Loucy (cell line): Measurements from ENCODE around the gene MMP12.

ENCODE experiments used
- H2AFZ ChIP-seq: fragments of 200-600 bp; sonication (generic); 2 replicates; pipeline ENCODE4 v1.6.0; 2016; ENCODE audit warnings: antibody characterized with exemption, mild to moderate bottlenecking, low read length, moderate library complexity
- H3F3A ChIP-seq: fragments of 200-600 bp; 2 replicates; pipeline ENCODE4 v1.6.0; 2016; ENCODE audit warnings: antibody characterized with exemption, low read depth, mild to moderate bottlenecking
- H3K27me3 ChIP-seq: fragments of 200-600 bp; sonication (generic); 2 replicates; pipeline ENCODE4 v1.6.1; 2014; ENCODE audit warnings: low read length, mild to moderate bottlenecking; ENCODE audit not compliant: insufficient read depth, poor library complexity, severe bottlenecking
- H3K36me3 ChIP-seq: fragments of 200-600 bp; sonication (generic); 2 replicates; pipeline ENCODE4 v1.6.1; 2016; ENCODE audit warnings: low read length; ENCODE audit not compliant: insufficient read depth
- H3K4me1 ChIP-seq: fragments of 200-600 bp; sonication (generic); 2 replicates; pipeline ENCODE4 v1.5.1; 2014; ENCODE audit warnings: low read length, mild to moderate bottlenecking; ENCODE audit not compliant: insufficient read depth, poor library complexity, severe bottlenecking
- H3K4me2 ChIP-seq: fragments of 200-600 bp; sonication (generic); 2 replicates; pipeline ENCODE4 v1.6.0; 2014; ENCODE audit warnings: antibody characterized with exemption, low read length, low read depth, mild to moderate bottlenecking; ENCODE audit not compliant: poor library complexity, severe bottlenecking
- H3K4me3 ChIP-seq: fragments of 200-600 bp; sonication (generic); 2 replicates; pipeline ENCODE4 v1.5.1; 2014; ENCODE audit warnings: low read length, mild to moderate bottlenecking, mixed read lengths; ENCODE audit not compliant: poor library complexity, severe bottlenecking
- H3K79me2 ChIP-seq: fragments of 200-600 bp; sonication (generic); 2 replicates; pipeline ENCODE4 v1.6.1; 2014; ENCODE audit warnings: low read length; ENCODE audit not compliant: insufficient read depth
- H3K9ac ChIP-seq: fragments of 200-600 bp; sonication (generic); 2 replicates; pipeline ENCODE4 v1.6.0; 2014; ENCODE audit warnings: mild to moderate bottlenecking, low read depth, low read length, moderate library complexity; ENCODE audit not compliant: poor library complexity, severe bottlenecking
- H3K9me2 ChIP-seq: fragments of 200-600 bp; sonication (generic); replicated peaks from 2 replicates; pipeline ENCODE4 v1.6.1; 2016; ENCODE audit warnings: low read depth, low read length, mixed read lengths
- H3K9me3 ChIP-seq: fragments of 200-600 bp; sonication (generic); 2 replicates; pipeline ENCODE4 v1.6.1; 2014; ENCODE audit warnings: mild to moderate bottlenecking, antibody characterized with exemption, low read length, low read depth; ENCODE audit not compliant: insufficient read depth
- H4K20me1 ChIP-seq: fragments of 200-600 bp; sonication (generic); 2 replicates; pipeline ENCODE4 v1.6.0; 2014; ENCODE audit warnings: antibody characterized with exemption, low read length, mild to moderate bottlenecking; ENCODE audit not compliant: insufficient read depth, poor library complexity, severe bottlenecking
- EZH2phosphoT487 ChIP-seq: fragments of 200-600 bp; IDR thresholded peaks from 2 replicates; pipeline ENCODE4 v1.6.1; 2018; ENCODE audit warnings: antibody characterized with exemption, mild to moderate bottlenecking, moderate library complexity, borderline replicate concordance
- TF ChIP-seq, protein P1 (sequence below): fragments of 200-600 bp; sonication (generic); conservative IDR thresholded peaks from 2 replicates; pipeline ENCODE4 v1.5.1; 2014; ENCODE audit warnings: mild to moderate bottlenecking, antibody characterized with exemption, low read length

Gene MMP12

DNA sequence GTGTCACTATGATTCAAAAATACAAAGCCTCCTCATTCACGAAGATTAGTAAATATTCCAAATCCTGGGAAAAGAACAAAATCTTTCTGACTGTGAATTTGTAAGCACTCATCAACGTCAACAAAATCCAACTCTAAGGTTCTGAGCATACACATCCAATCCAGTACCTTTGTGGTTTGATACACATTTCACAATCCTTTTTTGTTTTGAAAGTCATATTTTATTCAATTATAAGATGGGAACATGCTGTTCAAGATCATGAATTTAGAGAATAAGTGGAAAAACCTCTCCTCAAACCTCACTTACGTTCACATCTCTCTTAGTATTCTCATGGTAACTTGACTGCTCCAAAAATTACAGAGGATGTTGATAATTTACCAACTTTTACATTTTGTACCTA lies 21.7 kb downstream of the MMP12 start:
- Histone ChIP-seq H4K20me1 (no peaks in the 10 kb centered on the region), H3K9me2 (0 out of 2 replicates have a peak, but pooled peaks cover 3% of the 10 kb centered on the region), H3K4me3 (no peak overlapping the region), H2AFZ (no peak overlapping the region), H3K9me3 (no peaks in the 10 kb centered on the region), H3K4me2 (no peak overlapping the region), H3K9ac (no peak overlapping the region), H3K79me2 (no peaks in the 10 kb centered on the region), H3F3A (no peaks in the 10 kb centered on the region), H3K27me3 (no peaks in the 10 kb centered on the region), H3K36me3 (no peaks in the 10 kb centered on the region), H3K4me1 (no peaks in the 10 kb centered on the region)
- TF ChIP-seq, protein P1, sequence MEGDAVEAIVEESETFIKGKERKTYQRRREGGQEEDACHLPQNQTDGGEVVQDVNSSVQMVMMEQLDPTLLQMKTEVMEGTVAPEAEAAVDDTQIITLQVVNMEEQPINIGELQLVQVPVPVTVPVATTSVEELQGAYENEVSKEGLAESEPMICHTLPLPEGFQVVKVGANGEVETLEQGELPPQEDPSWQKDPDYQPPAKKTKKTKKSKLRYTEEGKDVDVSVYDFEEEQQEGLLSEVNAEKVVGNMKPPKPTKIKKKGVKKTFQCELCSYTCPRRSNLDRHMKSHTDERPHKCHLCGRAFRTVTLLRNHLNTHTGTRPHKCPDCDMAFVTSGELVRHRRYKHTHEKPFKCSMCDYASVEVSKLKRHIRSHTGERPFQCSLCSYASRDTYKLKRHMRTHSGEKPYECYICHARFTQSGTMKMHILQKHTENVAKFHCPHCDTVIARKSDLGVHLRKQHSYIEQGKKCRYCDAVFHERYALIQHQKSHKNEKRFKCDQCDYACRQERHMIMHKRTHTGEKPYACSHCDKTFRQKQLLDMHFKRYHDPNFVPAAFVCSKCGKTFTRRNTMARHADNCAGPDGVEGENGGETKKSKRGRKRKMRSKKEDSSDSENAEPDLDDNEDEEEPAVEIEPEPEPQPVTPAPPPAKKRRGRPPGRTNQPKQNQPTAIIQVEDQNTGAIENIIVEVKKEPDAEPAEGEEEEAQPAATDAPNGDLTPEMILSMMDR = no peak
- TF ChIP-seq EZH2phosphoT487 = no peak

DNA sequence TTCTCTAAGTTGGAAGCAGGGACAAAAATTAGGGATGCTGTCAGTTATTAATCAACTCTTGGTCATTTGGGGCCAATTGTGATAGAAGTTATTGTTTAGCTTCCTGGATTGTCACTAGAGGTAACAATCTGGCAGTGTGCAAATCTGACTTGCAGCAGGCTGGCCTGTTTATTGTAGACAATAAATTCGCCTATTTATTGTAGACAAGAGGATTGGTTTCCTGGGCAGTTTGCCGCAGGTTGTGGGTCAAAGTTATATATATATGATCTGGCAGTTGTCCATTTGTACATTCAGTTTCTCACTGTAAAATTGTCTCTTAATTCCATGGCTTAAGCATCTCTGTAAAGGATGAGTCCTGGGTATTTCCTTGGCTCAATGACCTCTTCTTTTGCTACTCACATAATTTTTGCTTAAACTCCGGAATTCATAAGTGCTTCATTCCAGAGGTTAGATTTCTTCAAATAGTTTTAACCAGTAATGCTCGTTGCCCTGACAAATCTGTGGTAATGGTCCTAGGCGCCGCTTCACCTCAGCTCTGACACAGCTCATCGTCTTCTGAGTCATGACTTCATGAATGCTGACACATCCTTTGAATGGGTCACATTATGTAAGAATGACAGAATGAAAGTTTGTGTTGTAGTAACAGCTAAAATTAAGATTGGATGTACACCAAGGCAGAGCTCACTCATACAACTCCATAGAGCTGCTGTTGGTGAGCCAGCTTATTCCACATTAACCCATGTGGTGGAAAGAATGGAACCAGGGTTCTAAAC lies 23.6 kb downstream of the MMP12 start:
- Histone ChIP-seq H3K4me2 (no peak overlapping the region), H3K4me1 (no peaks in the 10 kb centered on the region), H4K20me1 (no peaks in the 10 kb centered on the region), H2AFZ (no peak overlapping the region), H3F3A (no peaks in the 10 kb centered on the region), H3K9me3 (no peaks in the 10 kb centered on the region), H3K36me3 (no peaks in the 10 kb centered on the region), H3K9ac (no peak overlapping the region), H3K4me3 (no peak overlapping the region), H3K9me2 (0 out of 2 replicates have a peak, but pooled peaks cover 3% of the 10 kb centered on the region), H3K79me2 (no peaks in the 10 kb centered on the region), H3K27me3 (no peaks in the 10 kb centered on the region)
- TF ChIP-seq EZH2phosphoT487 = no peak
- TF ChIP-seq, protein P1 = no peak

DNA sequence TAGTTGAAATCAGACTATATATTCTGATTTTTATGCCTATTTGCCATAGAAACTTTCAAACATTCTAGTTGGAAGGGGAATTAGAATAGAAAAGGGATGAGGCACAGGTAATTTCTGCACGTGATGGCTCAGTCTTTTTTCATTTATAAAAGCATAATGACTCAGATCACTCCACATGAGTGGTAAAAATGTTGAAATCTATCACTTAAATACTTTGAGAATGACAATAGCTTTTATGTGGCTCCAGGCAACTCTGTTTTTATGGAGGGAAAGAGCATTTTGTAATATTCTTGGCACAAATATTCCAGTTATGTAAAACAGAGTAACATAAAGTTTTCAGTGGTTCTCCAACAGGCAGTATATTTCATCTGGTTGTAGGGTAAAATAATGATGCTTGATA lies 25.5 kb downstream of the MMP12 start:
- H3K4me2 ChIP-seq = no peak overlapping the region
- TF ChIP-seq, protein P1 = no peak
- no peak for TF ChIP-seq EZH2phosphoT487

More for the DNA sequence above, 25.5 kb downstream of the MMP12 start:
- H3F3A ChIP-seq = no peaks in the 10 kb centered on the region
- no peaks in the 10 kb centered on the region for H3K36me3 ChIP-seq
- H2AFZ ChIP-seq = no peak overlapping the region
- no peaks in the 10 kb centered on the region for H3K4me1 ChIP-seq
- H3K4me3 ChIP-seq = no peak overlapping the region
- H4K20me1 ChIP-seq = no peaks in the 10 kb centered on the region
- no peaks in the 10 kb centered on the region for H3K79me2 ChIP-seq
- no peaks in the 10 kb centered on the region for H3K9me2 ChIP-seq
- no peak overlapping the region for H3K9ac ChIP-seq
- H3K27me3 ChIP-seq = no peaks in the 10 kb centered on the region
- H3K9me3 ChIP-seq = no peaks in the 10 kb centered on the region
